RKO (cell line): Measurements from ENCODE around the gene RAB34.
"Not testable (repeated sequence)": the region's sequence is repeated elsewhere in the genome, so short reads cannot be mapped to it uniquely, and the experiment has no call there.

ENCODE experiments used
- DNase-seq: peaks from one replicate; pipeline ENCODE4 v3.0.0-alpha.2; 2016; ENCODE audit warnings: low spot score

RAB34 gene

DNA sequence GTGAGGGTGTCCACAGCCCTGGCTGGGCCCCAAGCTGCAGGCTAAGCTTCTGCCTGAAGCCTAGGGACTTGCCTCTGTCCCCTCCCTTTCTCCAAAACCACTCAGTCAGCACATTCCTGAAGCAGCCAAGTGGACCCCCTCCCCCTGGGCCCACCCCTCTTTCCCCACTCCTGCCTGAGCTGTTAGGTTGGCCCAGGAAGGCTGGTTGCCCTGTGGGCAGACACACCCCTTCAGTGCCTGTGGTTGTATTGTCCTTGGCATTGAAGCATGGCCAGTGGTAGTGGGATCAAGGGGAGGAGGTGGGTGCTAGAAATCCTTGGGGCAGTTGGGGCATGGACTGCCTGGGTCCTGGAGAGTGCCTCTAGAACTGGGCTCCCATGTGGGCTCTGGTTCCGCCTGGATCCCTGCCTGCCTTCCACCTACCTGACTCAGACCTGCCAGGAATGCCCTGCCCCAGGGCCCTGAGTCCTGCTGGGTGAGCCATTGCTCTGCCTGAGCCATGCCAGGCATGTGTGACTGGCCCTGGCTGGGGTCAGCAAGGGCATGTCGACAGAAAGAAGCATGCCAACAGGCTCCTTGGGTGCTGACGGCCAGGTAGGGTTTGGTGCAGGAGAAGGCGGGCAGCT is 28.2 kb upstream of the RAB34 start:
- peak; percentile 48 for DNase-seq

DNA sequence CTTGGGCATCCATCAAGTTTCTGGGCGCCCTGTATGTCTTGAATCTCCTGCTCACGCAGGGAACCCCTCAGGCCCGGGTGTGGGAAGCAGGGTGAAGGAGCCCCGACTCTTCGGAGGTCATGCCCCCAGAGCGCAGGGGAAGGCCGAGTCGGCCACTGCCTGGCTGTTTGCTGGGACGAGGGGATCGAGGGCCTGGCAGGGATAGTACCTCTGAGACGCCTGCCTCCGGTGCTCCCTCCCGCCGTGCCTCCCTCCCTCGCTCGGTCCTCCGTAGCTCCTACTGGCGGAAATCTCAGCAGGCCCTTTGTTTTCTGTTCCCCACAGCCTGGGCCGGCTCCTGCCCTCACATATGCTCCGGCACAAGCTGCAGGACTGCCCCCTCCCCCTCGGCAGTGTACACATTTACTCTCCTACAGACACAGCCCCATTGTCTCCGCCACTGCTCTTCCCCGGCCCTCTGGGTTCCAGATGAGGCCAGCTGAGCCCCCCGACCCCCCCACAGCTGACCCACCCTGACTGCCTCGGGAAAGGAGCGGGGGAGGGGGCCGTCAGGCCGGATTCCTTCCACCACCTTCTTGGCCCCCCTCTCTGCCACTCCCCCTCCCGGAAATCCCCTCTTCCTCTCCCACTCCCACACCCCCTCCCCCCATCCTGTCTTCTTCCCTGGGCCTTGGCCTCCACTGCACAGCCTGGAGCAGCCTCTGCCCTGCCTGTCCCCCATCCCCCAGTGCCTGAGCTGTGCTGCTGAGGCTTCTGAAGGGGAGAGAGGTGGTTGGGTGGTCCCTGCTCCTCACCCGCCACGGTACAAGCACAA is 27.5 kb upstream of the RAB34 start:
- DNase-seq = peak; percentile 52

DNA sequence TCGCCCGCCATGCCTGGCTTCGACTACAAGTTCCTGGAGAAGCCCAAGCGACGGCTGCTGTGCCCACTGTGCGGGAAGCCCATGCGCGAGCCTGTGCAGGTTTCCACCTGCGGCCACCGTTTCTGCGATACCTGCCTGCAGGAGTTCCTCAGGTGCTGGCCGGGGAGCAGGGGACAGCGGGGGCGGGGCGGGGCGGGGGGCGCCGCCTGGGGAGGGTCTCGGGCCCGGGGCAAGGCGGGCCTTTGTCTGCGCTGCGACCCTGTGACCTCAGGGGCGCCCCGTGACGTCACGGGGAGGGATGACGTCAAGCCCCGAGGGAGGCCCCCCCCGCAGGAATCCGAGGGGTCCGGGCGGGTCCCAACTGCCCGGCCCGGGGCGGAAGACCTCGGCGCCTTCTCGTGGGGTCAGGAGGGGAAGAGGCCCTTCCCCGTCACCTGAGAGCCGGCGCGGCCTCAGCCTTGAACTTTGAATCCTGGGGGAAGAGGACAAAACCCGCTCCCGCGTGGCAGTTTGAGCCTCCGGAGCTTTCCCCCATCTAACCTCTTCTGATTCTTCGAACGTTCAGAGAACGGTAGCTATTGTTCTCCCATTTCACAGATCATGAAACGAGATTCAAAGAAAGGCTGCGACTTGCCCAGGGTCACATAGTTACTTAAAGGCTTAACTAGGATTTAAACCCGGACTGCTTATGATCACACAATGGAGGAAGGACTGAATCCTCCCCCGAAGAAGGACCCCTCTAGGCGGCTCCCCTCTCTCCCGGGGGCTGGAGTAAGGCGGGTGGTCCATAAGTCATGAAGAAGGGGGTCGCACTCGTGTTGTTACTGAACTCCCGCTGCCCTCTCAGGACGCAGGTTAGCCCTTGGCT is 26.7 kb upstream of the RAB34 start:
- peak; percentile 68 for DNase-seq

DNA sequence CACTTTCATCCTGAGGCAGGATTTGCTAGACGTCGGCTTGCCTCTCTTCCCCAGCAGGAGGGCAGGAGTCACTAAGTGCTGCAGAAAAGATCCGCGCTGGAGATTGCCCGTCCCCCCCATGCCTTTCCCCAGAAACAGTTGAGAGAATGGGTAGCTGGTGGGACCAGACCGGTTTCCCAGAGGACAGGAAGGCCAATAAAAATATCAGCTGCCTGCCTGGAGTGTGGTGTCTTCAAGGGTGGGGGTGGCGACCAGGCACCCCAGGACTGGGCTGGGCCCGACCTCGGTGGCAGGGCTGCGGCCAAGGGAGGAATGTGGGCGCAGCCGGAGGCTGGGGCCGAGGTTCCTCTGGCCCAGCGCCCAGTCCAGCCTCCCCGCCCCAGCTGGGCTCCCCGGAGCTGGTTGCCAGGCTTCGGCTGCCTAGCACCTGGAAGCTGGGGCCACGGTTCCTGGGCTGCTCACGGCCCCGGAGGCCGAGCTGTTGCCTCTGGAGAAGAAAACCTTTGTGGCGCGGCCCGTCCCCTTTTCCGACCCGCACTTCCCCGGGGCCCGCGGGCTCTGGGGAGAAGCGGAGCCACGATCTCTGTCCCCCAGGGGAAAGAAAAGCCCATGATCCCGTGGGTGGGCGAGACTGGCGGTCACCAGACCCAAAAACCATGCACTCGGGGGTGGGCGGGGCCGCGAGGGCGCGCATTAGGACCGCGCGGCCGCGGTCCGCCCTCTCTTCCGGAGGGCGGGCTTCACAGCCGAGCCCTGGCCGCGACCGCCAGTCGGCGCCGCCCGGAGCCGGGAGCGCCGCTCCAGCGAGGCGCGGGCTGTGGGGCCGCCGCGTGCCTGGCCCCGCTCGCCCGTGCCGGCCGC is 25.8 kb upstream of the RAB34 start, which contains the start of gene TRAF4:
Gene TRAF4, plus strand, starts transcription at position 769 of the 861 bp plus-strand sequence. CDS start 102 bp downstream, outside the sequence.
- peak; percentile 90 for DNase-seq

DNA sequence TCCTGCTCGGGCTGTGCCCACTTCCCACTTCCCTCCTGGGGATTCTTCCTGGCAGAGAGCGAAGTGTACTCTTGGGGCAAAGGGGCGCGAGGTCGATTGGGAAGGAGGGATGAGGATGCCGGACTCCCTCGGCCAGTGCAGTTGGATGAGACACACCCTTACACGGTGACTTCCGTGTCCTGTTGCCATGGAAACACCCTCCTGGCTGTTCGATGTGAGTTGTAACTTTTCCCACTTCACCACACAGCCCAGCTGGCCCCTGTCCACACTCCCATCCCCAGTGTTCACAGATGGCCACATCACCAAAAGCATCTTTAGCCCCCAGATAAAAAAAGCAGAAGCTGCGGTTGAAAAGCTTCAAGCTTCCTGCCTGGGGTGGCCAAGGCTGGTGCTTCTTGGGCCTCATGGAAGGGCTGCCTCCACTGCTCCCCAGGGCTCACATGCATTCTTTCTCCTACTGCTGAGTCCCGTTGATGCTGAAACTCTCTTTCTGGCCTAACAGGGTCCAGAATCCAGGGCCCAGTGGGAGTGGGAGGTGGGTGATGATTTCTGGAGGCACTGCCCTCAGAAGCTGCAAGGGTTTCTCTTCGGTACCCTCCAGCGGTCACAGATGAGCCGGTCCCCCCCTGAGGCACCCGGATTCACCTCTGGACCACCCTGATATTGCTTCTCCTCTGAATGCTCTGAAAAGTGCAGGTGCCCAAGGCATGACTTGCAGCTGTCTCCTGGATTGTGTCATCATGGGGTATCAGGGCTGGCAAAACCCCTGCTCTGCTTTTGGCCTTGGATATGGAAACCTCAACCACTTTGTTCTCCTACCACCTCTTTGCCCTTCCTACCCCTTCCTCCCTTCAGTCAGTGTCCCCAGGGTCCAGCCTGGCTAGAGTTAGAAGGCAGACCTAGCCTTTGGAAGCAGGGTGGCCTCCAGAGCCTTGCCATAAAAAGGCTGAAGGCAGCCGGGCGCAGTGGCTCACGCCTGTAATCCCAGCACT is 24.0 kb upstream of the RAB34 start:
- DNase-seq = no peak

DNA sequence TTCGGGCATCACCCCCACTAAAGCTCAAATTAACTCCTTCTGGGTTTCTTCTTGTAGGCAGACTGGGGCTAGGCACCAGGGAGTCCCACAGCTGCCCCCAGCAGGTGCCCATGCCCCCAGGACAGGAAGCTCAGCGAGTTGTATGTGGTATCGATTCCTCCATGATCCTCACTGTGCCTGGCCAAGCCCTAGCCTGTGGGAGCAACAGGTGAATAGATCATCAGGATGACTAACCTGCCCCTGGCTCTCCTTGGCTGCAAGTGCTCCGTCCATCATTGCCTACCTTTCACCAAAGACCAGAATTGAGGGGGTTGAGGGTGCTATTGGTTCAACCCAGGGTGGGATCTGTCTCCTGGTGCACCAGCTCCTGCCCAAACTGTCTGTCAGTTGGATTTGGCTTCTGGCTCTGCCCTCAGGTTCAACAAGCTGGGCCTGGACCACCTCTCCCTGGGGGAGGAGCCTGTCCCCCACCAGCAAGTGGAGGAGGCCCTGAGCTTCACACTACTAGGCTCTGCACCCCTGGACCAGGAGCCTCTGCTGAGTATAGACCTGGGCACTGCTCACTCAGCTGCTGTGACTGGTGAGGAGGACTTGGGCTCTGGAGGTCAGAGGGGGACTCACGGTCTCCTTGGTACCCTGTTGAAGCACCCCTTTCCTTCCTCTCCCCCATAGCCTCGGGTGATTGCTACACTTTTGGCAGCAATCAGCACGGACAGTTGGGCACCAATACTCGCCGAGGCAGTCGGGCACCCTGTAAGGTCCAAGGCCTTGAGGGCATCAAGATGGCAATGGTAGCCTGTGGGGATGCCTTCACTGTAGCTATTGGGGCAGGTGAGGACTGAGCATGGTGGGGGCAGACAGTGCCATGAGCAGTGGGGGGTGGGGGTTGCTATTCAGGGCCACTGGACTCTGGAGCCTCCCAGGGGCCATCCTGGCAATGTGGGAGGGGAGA is 23.0 kb upstream of the RAB34 start:
- no peak for DNase-seq

DNA sequence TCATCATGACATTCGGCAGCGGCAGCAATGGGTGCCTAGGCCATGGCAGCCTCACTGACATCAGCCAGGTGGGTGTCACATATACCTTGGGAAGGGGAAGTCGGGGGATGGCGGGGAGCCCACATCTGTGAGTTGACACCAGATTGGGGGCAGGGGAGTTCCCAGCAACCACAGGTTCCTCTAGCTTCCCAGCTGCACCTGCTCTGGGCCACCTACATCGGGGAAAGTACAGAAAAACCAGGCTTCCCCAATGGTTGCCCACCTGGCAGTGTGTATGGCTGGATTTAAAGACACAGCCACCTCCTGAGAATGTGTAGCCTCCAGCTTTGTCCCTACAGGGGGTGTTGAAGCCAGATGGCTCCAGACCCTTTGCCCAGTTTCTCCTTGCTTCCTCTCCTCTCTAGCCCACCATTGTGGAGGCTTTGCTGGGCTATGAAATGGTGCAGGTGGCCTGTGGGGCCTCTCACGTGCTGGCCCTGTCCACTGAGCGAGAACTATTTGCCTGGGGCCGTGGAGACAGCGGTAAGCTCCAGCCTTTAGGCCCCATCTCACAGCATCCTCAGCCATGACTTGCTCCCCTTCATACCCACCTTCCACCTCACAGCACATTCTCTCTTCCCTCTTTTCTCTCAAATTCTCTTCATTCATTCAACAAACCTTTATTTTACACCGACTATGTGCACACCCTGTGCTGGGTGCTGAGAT is 21.2 kb upstream of the RAB34 start:
- DNase-seq = no peak

DNA sequence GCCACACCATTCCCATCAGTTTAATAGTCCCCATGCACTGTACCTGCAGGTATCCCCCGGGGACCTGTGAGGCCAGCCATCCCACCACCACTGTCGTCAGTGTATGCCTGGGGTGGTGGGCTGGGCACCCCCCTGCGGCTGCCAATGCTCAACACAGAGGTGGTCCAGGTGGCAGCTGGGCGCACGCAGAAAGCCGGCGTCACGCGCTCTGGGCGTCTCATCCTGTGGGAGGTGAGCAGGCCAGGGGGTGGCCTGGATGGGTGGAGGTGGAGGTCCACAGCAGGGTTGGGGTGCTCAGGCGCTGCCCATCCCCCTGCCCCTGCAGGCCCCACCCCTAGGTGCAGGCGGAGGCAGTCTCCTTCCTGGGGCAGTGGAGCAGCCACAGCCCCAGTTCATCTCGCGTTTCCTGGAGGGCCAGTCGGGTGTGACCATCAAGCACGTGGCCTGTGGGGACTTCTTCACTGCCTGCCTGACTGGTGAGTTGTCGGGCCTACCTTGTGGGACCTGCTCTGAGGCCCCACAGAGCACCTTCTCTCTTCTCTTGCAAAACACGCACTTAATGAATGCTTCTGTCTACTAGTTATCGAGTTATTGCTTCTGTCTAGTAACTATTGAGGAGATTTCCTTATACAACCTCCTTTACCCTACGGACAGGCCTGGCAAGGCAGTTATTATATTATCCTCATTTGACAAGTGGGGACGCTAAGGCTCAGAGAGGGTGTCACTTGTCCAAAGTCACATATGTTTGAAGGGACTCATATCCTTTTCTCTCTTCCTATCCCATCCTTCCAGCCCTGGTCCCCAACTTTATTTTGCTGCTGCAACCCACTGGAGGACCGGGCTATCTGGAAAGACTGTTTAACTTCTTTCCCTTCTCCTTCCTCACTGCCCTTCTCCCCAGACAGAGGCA is 20.4 kb upstream of the RAB34 start:
- no peak for DNase-seq

DNA sequence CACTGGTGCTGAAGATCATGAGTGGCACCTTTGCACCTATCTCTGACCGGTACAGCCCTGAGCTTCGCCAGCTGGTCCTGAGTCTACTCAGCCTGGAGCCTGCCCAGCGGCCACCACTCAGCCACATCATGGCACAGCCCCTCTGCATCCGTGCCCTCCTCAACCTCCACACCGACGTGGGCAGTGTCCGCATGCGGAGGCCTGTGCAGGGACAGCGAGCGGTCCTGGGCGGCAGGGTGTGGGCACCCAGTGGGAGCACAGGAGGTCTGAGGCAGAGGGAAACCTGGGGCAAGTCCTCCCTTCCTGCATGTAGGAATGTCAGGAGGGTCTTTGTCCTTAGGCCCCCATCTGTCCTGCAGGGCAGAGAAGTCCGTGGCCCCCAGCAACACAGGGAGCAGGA is 19.6 kb upstream of the RAB34 start:
- DNase-seq = no peak

DNA sequence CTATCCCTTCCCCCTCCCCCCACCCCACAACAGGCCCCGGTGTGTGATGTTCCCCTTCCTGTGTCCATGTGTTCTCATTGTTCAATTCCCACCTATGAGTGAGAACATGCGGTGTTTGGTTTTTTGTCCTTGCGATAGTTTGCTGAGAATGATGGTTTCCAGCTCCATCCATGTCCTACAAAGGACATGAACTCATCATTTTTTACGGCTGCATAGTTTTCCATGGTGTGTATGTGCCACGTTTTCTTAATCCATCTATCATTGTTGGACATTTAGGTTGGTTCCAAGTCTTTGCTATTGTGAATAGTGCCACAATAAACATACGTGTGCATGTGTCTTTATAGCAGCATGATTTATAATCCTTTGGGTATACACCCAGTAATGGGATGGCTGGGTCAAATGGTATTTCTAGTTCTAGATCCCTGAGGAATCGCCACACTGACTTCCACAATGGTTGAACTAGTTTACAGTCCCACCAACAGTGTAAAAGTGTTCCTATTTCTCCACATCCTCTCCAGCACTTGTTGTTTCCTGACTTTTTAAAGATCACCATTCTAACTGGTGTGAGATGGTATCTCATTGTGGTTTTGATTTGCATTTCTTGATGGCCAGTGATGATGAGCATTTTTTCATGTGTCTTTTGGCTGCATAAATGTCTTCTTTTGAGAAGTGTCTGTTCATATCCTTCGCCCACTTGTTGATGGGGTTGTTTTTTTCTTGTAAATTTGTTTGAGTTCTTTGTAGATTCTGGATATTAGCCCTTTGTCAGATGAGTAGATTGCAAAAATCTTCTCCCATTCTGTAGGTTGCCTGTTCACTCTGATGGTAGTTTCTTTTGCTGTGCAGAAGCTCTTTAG is 18.5 kb upstream of the RAB34 start:
- DNase-seq = not testable (repeated sequence)

DNA sequence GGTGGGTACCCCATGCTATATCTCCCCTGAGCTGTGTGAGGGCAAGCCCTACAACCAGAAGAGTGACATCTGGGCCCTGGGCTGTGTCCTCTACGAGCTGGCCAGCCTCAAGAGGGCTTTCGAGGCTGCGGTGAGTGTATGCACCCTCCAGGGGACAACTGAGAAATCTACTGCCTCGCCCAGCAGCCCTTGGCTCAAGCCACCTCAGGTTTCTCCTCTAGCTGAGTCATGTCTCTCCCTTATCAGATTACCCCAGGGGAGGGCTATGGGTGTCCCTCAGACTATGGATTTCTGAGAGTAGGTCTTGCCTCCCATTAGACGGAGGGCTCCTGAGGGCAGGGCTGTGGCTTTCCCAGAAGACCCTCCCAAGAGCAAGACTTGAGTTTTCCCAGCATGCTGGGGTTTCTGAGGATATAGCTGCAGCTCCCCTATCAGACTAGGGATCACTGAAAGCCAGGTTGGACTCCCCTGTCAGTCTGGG is 17.6 kb upstream of the RAB34 start:
- no peak for DNase-seq

DNA sequence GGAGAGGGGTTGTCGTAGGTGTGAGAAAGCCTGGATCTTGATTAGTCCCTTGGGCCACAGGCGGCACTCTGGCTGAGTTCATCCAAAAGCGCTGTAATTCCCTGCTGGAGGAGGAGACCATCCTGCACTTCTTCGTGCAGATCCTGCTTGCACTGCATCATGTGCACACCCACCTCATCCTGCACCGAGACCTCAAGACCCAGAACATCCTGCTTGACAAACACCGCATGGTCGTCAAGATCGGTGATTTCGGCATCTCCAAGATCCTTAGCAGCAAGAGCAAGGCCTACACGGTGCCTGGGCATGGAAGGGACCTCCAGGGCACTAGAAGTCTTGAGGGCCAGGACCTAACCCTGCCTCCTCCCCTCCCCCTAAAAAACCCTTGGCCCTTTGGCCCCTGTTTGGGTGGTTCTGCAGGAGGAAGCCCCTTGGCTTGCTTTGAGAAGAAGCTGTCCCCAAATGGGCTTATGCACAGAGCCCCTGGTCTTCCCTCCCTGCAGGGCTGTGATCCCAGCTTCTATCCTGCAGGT is 17.1 kb upstream of the RAB34 start:
- DNase-seq = no peak

DNA sequence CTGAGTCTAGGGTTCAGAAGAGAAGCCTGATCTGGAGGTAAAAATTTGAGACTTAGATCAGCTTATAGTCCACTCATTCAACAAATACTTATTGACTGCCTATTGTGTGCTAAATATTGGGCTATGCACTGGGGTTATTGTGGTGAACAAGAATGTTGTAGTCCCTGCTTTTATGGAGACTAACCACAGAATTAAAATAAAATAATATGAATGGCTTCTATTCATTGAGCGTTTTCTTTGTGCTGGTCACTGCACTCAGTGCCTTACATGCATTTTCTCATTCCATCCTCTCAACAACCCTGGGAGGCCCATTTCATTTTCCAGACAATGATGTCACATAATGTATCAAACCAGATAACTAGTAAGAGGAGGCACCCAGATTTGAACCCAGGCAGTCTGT is 15.7 kb upstream of the RAB34 start:
- DNase-seq = no peak

DNA sequence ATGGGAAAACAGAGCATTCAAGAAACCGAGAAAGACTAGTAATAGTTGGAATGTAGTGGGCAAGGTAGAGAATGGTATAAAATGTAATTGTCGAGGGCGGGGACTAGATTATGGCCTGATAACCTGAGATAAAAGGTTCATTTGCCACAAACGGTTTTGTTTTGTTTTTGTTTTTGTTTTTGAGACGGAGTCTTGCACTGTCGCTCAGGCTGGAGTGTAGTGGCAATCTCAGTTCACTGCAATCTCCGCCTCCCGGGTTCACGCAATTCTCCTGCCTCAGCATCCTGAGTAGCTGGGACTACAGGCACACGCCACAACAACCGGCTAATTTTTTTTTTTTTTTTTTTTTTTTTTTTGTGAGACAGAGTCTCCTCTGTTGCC is 12.3 kb upstream of the RAB34 start:
- DNase-seq = no peak

DNA sequence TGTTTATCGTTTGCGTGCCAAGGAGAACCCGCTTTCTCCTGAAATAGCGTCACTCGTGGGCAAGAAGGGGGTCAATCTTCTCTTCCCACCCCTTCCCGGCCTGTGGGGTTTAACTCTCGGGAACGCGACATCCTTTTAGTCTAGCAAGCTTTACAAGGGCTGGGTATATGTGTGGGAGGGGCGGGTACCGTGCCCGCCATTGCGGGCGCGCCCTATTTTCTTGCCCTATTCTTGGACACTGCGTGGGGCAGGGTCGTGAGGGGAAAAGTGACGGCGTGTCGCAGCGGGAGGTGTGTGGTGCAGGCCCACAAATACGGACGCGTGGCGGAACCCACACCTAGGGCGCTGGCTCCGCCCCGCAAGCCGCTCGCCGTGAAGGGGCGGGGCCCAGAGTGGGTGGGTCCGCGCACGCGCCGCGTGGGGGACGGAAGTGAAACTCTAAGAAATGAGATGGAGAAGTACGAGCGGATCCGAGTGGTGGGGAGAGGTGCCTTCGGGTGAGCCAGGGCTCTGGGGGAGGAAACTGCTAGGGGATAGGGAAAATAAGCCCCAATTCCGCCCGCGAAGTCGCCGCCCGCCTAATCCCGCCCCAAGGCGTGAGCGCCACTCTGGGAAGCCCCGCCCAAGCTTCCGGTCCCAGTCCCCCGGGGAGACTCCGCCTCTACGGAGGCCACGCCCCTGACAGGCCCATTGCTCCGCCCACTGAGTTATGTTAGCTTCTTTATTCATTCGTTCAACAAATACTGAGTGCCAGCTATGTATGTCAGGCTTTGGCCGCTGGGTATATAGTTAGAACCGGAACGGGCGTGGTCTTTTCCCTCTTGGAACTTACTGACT is 10.9 kb upstream of the RAB34 start, which contains the start of gene NEK8:
Gene NEK8, plus strand, starts transcription at position 425 of the 837 bp plus-strand sequence. Its CDS starts 26 bp downstream, at position 451.
- peak; percentile 94 for DNase-seq
